SK-N-SH (cell line): ENCODE results near the gene SCN7A. TPM values are rescaled to one million over a fixed set of nuclear protein-coding genes. Genes with fewer than 3 reads are reported as not detected.

ENCODE experiments used
- CTCF ChIA-PET: fragments of 300-600, 350-600 bp; formaldehyde crosslinking; extraction: SDS; loops from one replicate; lab custom pipeline; 2021; lab: Yijun Ruan, JAX
- POLR2A ChIA-PET: fragments of 350-600 bp; sonication (Branson Sonifier 250); formaldehyde crosslinking; extraction: SDS; loops from one replicate; lab custom pipeline; 2020; ENCODE audit warnings: antibody characterized with exemption, inconsistent platforms; lab: Yijun Ruan, JAX
- DNase-seq: peaks from one replicate; pipeline ENCODE4 v3.0.0; 2012
- H2AFZ ChIP-seq: fragments of 200-600 bp; sonication (generic); 2 replicates; pipeline ENCODE4 v1.8.1; 2016; ENCODE audit warnings: antibody characterized with exemption, mild to moderate bottlenecking, low read depth
- H3F3A ChIP-seq: fragments of 200-600 bp; sonication (generic); replicated peaks from 2 replicates; pipeline ENCODE3; 2016; ENCODE audit warnings: antibody characterized with exemption, mild to moderate bottlenecking; ENCODE audit not compliant: insufficient read depth
- H3K27ac ChIP-seq, 2 experiments: fragments of 200-500 bp in 1 of 2; fragments of 200-600 bp in 1 of 2; sonication (Bioruptor generic) in 1 of 2; sonication (generic), shearing (Covaris generic) in 1 of 2; 2 replicates each; pipeline versions ENCODE4 v1.5.1 to v1.6.1; 2014 to 2016; ENCODE audit warnings: low read depth in 2 of 2, inconsistent platforms in 1 of 2, low read length in 1 of 2, mild to moderate bottlenecking in 1 of 2, mixed read lengths in 1 of 2
- H3K27me3 ChIP-seq: fragments of 200-600 bp; sonication (generic), shearing (Covaris generic); 2 replicates; pipeline ENCODE4 v1.6.1; 2016; ENCODE audit warnings: mixed run types; ENCODE audit not compliant: insufficient read depth
- H3K36me3 ChIP-seq, 2 experiments: fragments of 200-500 bp in 1 of 2; fragments of 200-600 bp in 1 of 2; sonication (Bioruptor generic) in 1 of 2; sonication (generic) in 1 of 2; replicated peaks in 1 of 2; 2 replicates each; pipeline versions ENCODE3 to v1.5.1; 2014 to 2016; ENCODE audit warnings: low read length in 1 of 2, mild to moderate bottlenecking in 1 of 2; ENCODE audit not compliant: insufficient read depth in 2 of 2, control insufficient read depth in 1 of 2
- H3K4me1 ChIP-seq, 2 experiments: fragments of 200-500 bp in 1 of 2; fragments of 200-600 bp in 1 of 2; sonication (Bioruptor generic) in 1 of 2; sonication (generic), shearing (Covaris generic) in 1 of 2; 2 replicates each; pipeline versions ENCODE4 v1.5.1 to v1.6.1; 2014 to 2016; ENCODE audit warnings: low read depth in 1 of 2, low read length in 1 of 2, mixed run types in 1 of 2; ENCODE audit not compliant: insufficient read depth in 2 of 2, control insufficient read depth in 1 of 2
- H3K4me2 ChIP-seq: fragments of 200-600 bp; sonication (generic), shearing (Covaris generic); 2 replicates; pipeline ENCODE4 v1.6.1; 2017; ENCODE audit warnings: mixed run types
- H3K4me3 ChIP-seq, 2 experiments: fragments of 200-500 bp in 1 of 2; fragments of 200-600 bp in 1 of 2; sonication (Bioruptor generic) in 1 of 2; sonication (generic), shearing (Covaris generic) in 1 of 2; 2 replicates each; pipeline versions ENCODE4 v1.5.1 to v1.8.1; 2014 to 2016; ENCODE audit warnings: low read depth in 2 of 2, inconsistent platforms in 1 of 2, low read length in 1 of 2, mild to moderate bottlenecking in 1 of 2, mixed read lengths in 1 of 2, moderate library complexity in 1 of 2
- H3K79me2 ChIP-seq: fragments of 200-600 bp; sonication (generic); 2 replicates; pipeline ENCODE4 v1.8.1; 2017; ENCODE audit warnings: mild to moderate bottlenecking; ENCODE audit not compliant: insufficient read depth
- H3K9ac ChIP-seq: fragments of 200-600 bp; sonication (generic); 2 replicates; pipeline ENCODE4 v1.6.1; 2017; ENCODE audit warnings: mixed run types
- H3K9me2 ChIP-seq: fragments of 200-600 bp; sonication (generic); 2 replicates; pipeline ENCODE4 v1.6.1; 2017; ENCODE audit warnings: mixed run types
- H3K9me3 ChIP-seq: fragments of 200-600 bp; sonication (generic); 2 replicates; pipeline ENCODE4 v1.6.1; 2017; ENCODE audit warnings: mixed run types, mild to moderate bottlenecking, moderate library complexity
- H4K20me1 ChIP-seq: fragments of 200-600 bp; sonication (generic); 2 replicates; pipeline ENCODE4 v1.6.1; 2017; ENCODE audit warnings: mild to moderate bottlenecking, mixed run types; ENCODE audit not compliant: insufficient read depth
- CHD2 ChIP-seq: fragments of 150-350 bp; IDR thresholded peaks from 2 replicates; pipeline ENCODE4 v1.6.1; 2018; ENCODE audit warnings: low read length; ENCODE audit not compliant: partially characterized antibody
- CTCF ChIP-seq: fragments of 200-600 bp; sonication (generic); IDR thresholded peaks from 2 replicates; pipeline ENCODE4 v1.6.1; 2017; ENCODE audit warnings: antibody characterized with exemption, mild to moderate bottlenecking, moderate library complexity
- EP300 ChIP-seq, 2 experiments: IDR thresholded peaks; 2 replicates each; pipeline versions ENCODE4 v1.4.0 to v1.6.1; 2012; ENCODE audit warnings: borderline replicate concordance in 1 of 2, low read depth in 1 of 2, low read length in 1 of 2
- FOSL2 ChIP-seq: IDR thresholded peaks from 2 replicates; pipeline ENCODE4 v1.4.0; 2012; ENCODE audit warnings: low read depth, mild to moderate bottlenecking, moderate library complexity, borderline replicate concordance
- FOXJ3 ChIP-seq: sonication (generic); formaldehyde crosslinking; IDR thresholded peaks from 2 replicates; pipeline ENCODE4 v1.5.1; 2020; ENCODE audit warnings: mild to moderate bottlenecking, missing genetic modification reagents
- GATA2 ChIP-seq: sonication (generic); formaldehyde crosslinking; IDR thresholded peaks from 2 replicates; pipeline ENCODE4 v1.5.0; 2020; ENCODE audit warnings: mild to moderate bottlenecking, missing genetic modification reagents
- IRF3 ChIP-seq: fragments of 150-350 bp; IDR thresholded peaks from 2 replicates; pipeline ENCODE4 v1.6.1; 2016; ENCODE audit warnings: mild to moderate bottlenecking, low read depth, low read length
- MEF2A ChIP-seq: IDR thresholded peaks from 2 replicates; pipeline ENCODE4 v1.4.0; 2012; ENCODE audit warnings: low read depth, borderline replicate concordance
- NFIC ChIP-seq: IDR thresholded peaks from 2 replicates; pipeline ENCODE4 v1.4.0; 2012; ENCODE audit warnings: borderline replicate concordance
- NRF1 ChIP-seq: IDR thresholded peaks from 2 replicates; pipeline ENCODE4 v1.6.1; 2012; ENCODE audit warnings: low read depth, mild to moderate bottlenecking, low read length
- RAD21 ChIP-seq: IDR thresholded peaks from 2 replicates; pipeline ENCODE4 v1.6.1; 2012; ENCODE audit warnings: mild to moderate bottlenecking, low read length
- SIN3A ChIP-seq: IDR thresholded peaks from 2 replicates; pipeline ENCODE4 v1.6.1; 2012; ENCODE audit warnings: low read depth, mild to moderate bottlenecking, low read length, moderate library complexity, borderline replicate concordance
- TAF1 ChIP-seq: IDR thresholded peaks from 2 replicates; pipeline ENCODE4 v1.6.1; 2012; ENCODE audit warnings: low read depth, mild to moderate bottlenecking, low read length, moderate library complexity, borderline replicate concordance
- TEAD4 ChIP-seq: IDR thresholded peaks from 2 replicates; pipeline ENCODE4 v1.4.0; 2012; ENCODE audit warnings: mild to moderate bottlenecking, borderline replicate concordance; ENCODE audit not compliant: insufficient read depth
- USF1 ChIP-seq: IDR thresholded peaks from 2 replicates; pipeline ENCODE4 v1.4.0; 2012; ENCODE audit warnings: low read depth, borderline replicate concordance
- ZBTB33 ChIP-seq: IDR thresholded peaks from 2 replicates; pipeline ENCODE4 v1.4.0; 2012; ENCODE audit warnings: low read depth, borderline replicate concordance
- polyA plus RNA-seq, 3 experiments: library from polyadenylated mRNA; depleted of rRNA; stranded (reverse); fragments of >200 nt; gene quantifications; 2 replicates each; pipeline ENCODE4 v1.2.3, GENCODE V29; 2012

The SCN7A gene
- polyA plus RNA-seq, 1 of the 3 experiments (the other 2 are of a cell fraction) = 0.02 TPM

GRCh38 chr2:166448106-166448505, 45.9 kb downstream of the SCN7A start:
- H3K9me3 ChIP-seq = no peaks in the 10 kb centered on the region
- POLR2A ChIA-PET = no interaction called here
- H3F3A ChIP-seq = peaks cover 3% of the 10 kb centered on the region
- no peak overlapping the region for H3K4me2 ChIP-seq
- CTCF ChIA-PET = no interaction called here
- no peaks in the 10 kb centered on the region for H4K20me1 ChIP-seq
- TF ChIP-seq NRF1 (no peak), NFIC (no peak), EP300 (IDR thresholded peaks at IDR 0.05; ENCODE audit: borderline replicate concordance in 1 of 2, low read depth in 1 of 2, low read length in 1 of 2) (no peak), MEF2A (no peak), ZBTB33 (no peak), RAD21 (no peak), TAF1 (no peak), SIN3A (no peak), FOXJ3 (CRISPR knock-in tag) (no peak), CHD2 (no peak), TEAD4 (no peak), GATA2 (CRISPR knock-in tag) (no peak), CTCF (no peak), FOSL2 (no peak), USF1 (no peak), IRF3 (no peak)
- H3K27ac ChIP-seq = no peak overlapping the region
- H3K36me3 ChIP-seq = no peaks in the 10 kb centered on the region
- H3K79me2 ChIP-seq = no peaks in the 10 kb centered on the region
- H3K9me2 ChIP-seq = no peaks in the 10 kb centered on the region
- H3K4me3 ChIP-seq = no peak overlapping the region
- H3K27me3 ChIP-seq = no peaks in the 10 kb centered on the region
- no peaks in the 10 kb centered on the region for H3K4me1 ChIP-seq
- no peak overlapping the region for H3K9ac ChIP-seq
- no peak for DNase-seq
- H2AFZ ChIP-seq = no peak overlapping the region
